ENCODE data around the gene UBE2D1. TPM values are rescaled to one million over a fixed set of nuclear protein-coding genes. Genes with fewer than 3 reads are reported as not detected.

Gene UBE2D1
- total RNA-seq, 2 donors from 2014 or later, result 6.8 to 17.4 TPM

- TF ChIP-seq CTCF (IDR thresholded peaks at IDR 0.05), result no peak
- no peaks in the 10 kb centered on the region for H3K9me3 ChIP-seq
- H3K4me3 ChIP-seq, result no peak overlapping the region
- DNase-seq (ENCODE audit: low spot score) (no peak), ATAC-seq (ENCODE audit: insufficient number of reproducible peaks, low FRiP score, low read depth) (no peak)
- H3K27ac ChIP-seq, result no peak overlapping the region
- peaks cover 7 to 12% of the 10 kb centered on the region in 2 donors for H3K4me1 ChIP-seq (ENCODE audit: control insufficient read depth in 1 of 2, low read depth in 2 of 2)
- H3K27me3 ChIP-seq (replicated peaks; ENCODE audit: insufficient read depth), result no peaks in the 10 kb centered on the region
- no peaks in the 10 kb centered on the region for H3K36me3 ChIP-seq
Observed at GRCh38 chr10:58360412-58361004, 25.7 kb downstream of the UBE2D1 start.

- Histone ChIP-seq H3K9me3 (no peaks in the 10 kb centered on the region), H3K27me3 (replicated peaks; ENCODE audit: insufficient read depth) (no peaks in the 10 kb centered on the region), H3K4me1 (ENCODE audit: control insufficient read depth in 1 of 2, low read depth in 2 of 2) (peaks cover 7 to 12% of the 10 kb centered on the region in 2 donors), H3K36me3 (no peaks in the 10 kb centered on the region), H3K27ac (no peak overlapping the region), H3K4me3 (no peak overlapping the region)
- DNase-seq (ENCODE audit: low spot score) (no peak), ATAC-seq (ENCODE audit: insufficient number of reproducible peaks, low FRiP score, low read depth) (no peak)
- no peak for TF ChIP-seq CTCF (IDR thresholded peaks at IDR 0.05)
Observed at GRCh38 chr10:58361353-58361752, 26.5 kb downstream of the UBE2D1 start.

GRCh38 chr10:58362027-58362789 is 27.4 kb downstream of the UBE2D1 start:
- Histone ChIP-seq H3K4me1 (ENCODE audit: control insufficient read depth in 1 of 2, low read depth in 2 of 2) (peaks cover 3 to 6% of the 10 kb centered on the region in 2 donors), H3K4me3 (no peak overlapping the region), H3K27me3 (replicated peaks; ENCODE audit: insufficient read depth) (no peaks in the 10 kb centered on the region), H3K9me3 (no peaks in the 10 kb centered on the region), H3K36me3 (peaks cover 5% of the 10 kb centered on the region), H3K27ac (no peak overlapping the region)
- no peak for ATAC-seq (ENCODE audit: insufficient number of reproducible peaks, low FRiP score, low read depth)
- no peak for DNase-seq (ENCODE audit: low spot score)
- TF ChIP-seq CTCF (IDR thresholded peaks at IDR 0.05), result no peak

GRCh38 chr10:58367069-58367468 is 32.3 kb downstream of the UBE2D1 start:
- H3K4me1 ChIP-seq (ENCODE audit: control insufficient read depth in 1 of 2, low read depth in 2 of 2), result no peaks in the 10 kb centered on the region
- ATAC-seq (ENCODE audit: insufficient number of reproducible peaks, low FRiP score, low read depth), result no peak
- H3K4me3 ChIP-seq, result no peak overlapping the region
- no peak overlapping the region for H3K27ac ChIP-seq
- DNase-seq (ENCODE audit: low spot score), result no peak
- H3K36me3 ChIP-seq, result peaks cover 5% of the 10 kb centered on the region
- no peaks in the 10 kb centered on the region for H3K9me3 ChIP-seq
- H3K27me3 ChIP-seq (replicated peaks; ENCODE audit: insufficient read depth), result no peaks in the 10 kb centered on the region
- TF ChIP-seq CTCF (IDR thresholded peaks at IDR 0.05), result no peak

GRCh38 chr10:58371473-58371872 is 36.7 kb downstream of the UBE2D1 start:
- Histone ChIP-seq H3K9me3 (no peaks in the 10 kb centered on the region), H3K27me3 (replicated peaks; ENCODE audit: insufficient read depth) (no peaks in the 10 kb centered on the region), H3K27ac (no peak overlapping the region), H3K4me3 (no peak overlapping the region), H3K4me1 (ENCODE audit: control insufficient read depth in 1 of 2, low read depth in 2 of 2) (no peaks in the 10 kb centered on the region), H3K36me3 (peaks cover 5% of the 10 kb centered on the region)
- DNase-seq (ENCODE audit: low spot score), result no peak
- ATAC-seq (ENCODE audit: insufficient number of reproducible peaks, low FRiP score, low read depth), result no peak
- TF ChIP-seq CTCF (IDR thresholded peaks at IDR 0.05), result no peak

Data from thoracic aorta (tissue), 2 donors.